ENCODE data around the gene ZNF530. TPM values are rescaled to one million over a fixed set of nuclear protein-coding genes. Genes with fewer than 3 reads are reported as not detected.

Gene ZNF530
- total and polyA plus RNA-seq, 4 donors = 1.5 to 4.7 (median 3.1) TPM

DNA sequence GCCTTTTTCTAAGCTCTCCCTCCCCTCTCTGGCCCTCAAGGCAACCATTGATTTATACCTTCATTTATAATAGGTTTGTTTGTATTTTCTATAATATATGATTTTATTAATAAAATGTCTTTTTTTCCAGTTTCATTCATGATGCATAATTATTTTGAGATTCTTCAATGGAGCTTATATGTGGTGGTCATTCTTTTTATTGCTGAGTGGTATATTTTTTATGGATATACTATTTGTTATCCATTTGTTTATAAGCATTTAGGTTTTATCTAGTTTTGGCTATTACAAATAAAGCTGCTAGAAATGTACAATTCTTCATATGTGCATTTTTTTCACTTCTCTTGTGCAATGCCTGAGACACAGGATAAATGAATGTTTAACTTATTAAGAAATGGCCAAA lies 44.0 kb downstream of the ZNF530 start:
- TF ChIP-seq, protein P1, sequence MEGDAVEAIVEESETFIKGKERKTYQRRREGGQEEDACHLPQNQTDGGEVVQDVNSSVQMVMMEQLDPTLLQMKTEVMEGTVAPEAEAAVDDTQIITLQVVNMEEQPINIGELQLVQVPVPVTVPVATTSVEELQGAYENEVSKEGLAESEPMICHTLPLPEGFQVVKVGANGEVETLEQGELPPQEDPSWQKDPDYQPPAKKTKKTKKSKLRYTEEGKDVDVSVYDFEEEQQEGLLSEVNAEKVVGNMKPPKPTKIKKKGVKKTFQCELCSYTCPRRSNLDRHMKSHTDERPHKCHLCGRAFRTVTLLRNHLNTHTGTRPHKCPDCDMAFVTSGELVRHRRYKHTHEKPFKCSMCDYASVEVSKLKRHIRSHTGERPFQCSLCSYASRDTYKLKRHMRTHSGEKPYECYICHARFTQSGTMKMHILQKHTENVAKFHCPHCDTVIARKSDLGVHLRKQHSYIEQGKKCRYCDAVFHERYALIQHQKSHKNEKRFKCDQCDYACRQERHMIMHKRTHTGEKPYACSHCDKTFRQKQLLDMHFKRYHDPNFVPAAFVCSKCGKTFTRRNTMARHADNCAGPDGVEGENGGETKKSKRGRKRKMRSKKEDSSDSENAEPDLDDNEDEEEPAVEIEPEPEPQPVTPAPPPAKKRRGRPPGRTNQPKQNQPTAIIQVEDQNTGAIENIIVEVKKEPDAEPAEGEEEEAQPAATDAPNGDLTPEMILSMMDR (IDR thresholded peaks at IDR 0.05; ENCODE audit: control extremely low read depth, extremely low read depth) = no peak
- no peak for ATAC-seq (ENCODE audit: insufficient read depth, low FRiP score)
- peaks cover 30 to 45% (median 40%) of the 10 kb centered on the region in 4 donors for H3K36me3 ChIP-seq (ENCODE audit: control insufficient read depth in 4 of 4, insufficient read depth in 4 of 4, low read length in 4 of 4)

DNA sequence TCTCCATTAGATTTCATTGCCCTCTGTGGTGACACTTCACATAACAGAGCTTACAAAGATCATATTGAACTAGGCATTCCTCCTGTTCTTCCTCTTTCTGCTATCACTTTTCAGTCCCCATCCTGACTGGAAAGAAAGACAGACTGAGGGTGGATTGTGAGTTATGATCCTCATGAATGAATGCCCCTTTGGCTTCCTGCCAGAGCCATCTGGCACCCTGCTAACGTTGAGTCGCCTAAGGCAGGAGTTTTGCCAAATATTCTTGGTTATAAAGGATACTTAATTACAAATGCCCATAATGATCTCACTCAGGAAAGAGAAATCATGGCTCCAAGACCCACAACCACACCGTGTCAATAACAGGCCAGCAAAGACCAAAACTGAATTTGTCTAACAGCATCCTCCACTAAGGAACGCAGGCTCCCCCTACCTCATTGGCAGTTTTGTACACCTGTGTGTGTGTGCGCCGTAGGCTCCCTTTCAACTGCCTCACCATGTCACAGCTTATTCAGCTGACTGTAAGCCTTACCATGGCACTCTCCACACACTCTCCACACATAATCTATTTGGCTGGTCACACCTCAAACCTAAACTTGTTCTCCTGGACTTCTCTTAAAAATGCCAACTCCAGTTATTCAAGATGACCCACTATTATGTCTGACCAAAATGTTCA lies 48.8 kb downstream of the ZNF530 start:
- Histone ChIP-seq H3K27me3 (ENCODE audit: control insufficient read depth in 3 of 3, insufficient read depth in 3 of 3, low read length in 2 of 3) (no peaks in the 10 kb centered on the region), H3K36me3 (ENCODE audit: control insufficient read depth in 4 of 4, insufficient read depth in 4 of 4, low read length in 4 of 4) (peaks cover 0 to under 1% (median under 1%) of the 10 kb centered on the region in 4 donors), H3K27ac (ENCODE audit: low read depth in 1 of 2, low read length in 1 of 2) (no peak overlapping the region), H3K9me3 (ENCODE audit: control insufficient read depth in 4 of 4, insufficient read depth in 3 of 4, low read length in 3 of 4) (peaks cover 0 to 33% (median 0%) of the 10 kb centered on the region in 4 donors), H3K9ac (ENCODE audit: insufficient read depth in 1 of 2, low read length in 2 of 2) (no peak overlapping the region), H3K4me3 (no peak overlapping the region), H3K4me1 (ENCODE audit: control insufficient read depth in 5 of 5, insufficient read depth in 5 of 5, low read length in 5 of 5) (no peaks in the 10 kb centered on the region)
- no peak for DNase-seq
- WGBS, 2 donors = 63 to 70% methylated on average over 6 of the region's 6 CpGs
- TF ChIP-seq, protein P1 (IDR thresholded peaks at IDR 0.05; ENCODE audit: control extremely low read depth, extremely low read depth) = no peak
- no peak for ATAC-seq (ENCODE audit: insufficient read depth, low FRiP score)

More for the DNA sequence above, 44.0 kb downstream of the ZNF530 start:
- DNase-seq = no peak
- Histone ChIP-seq H3K4me1 (ENCODE audit: control insufficient read depth in 5 of 5, insufficient read depth in 5 of 5, low read length in 5 of 5) (no peaks in the 10 kb centered on the region), H3K9ac (ENCODE audit: insufficient read depth in 1 of 2, low read length in 2 of 2) (no peak overlapping the region), H3K4me3 (no peak overlapping the region), H3K9me3 (ENCODE audit: control insufficient read depth in 4 of 4, insufficient read depth in 3 of 4, low read length in 3 of 4) (peaks cover 4 to 50% (median 30%) of the 10 kb centered on the region in 4 donors), H3K27me3 (ENCODE audit: control insufficient read depth in 3 of 3, insufficient read depth in 3 of 3, low read length in 2 of 3) (no peaks in the 10 kb centered on the region), H3K27ac (ENCODE audit: low read depth in 1 of 2, low read length in 1 of 2) (no peak overlapping the region)

DNA sequence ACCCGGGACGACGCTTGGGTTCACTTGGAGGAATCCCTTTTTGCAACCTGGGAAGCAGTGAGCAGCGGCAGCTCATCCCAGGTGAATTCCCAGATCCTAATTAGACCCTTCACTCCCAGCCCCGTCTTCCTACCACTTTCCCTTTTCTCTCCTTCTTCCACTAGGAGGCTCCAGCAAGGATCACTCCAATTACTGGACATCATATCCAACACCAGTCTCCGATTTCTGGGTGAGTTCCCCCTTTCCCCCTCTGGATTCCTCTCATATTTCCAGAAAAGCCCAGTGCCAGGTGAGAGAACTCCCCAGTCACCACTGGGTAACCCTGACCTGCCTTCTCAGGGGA lies 51.9 kb downstream of the ZNF530 start:
- Histone ChIP-seq H3K27ac (ENCODE audit: low read depth in 1 of 2, low read length in 1 of 2) (no peak overlapping the region), H3K4me1 (ENCODE audit: control insufficient read depth in 5 of 5, insufficient read depth in 5 of 5, low read length in 5 of 5) (no peaks in the 10 kb centered on the region), H3K9ac (ENCODE audit: insufficient read depth in 1 of 2, low read length in 2 of 2) (no peak overlapping the region), H3K9me3 (ENCODE audit: control insufficient read depth in 4 of 4, insufficient read depth in 3 of 4, low read length in 3 of 4) (peaks cover 0 to 49% (median 1%) of the 10 kb centered on the region in 4 donors), H3K36me3 (ENCODE audit: control insufficient read depth in 4 of 4, insufficient read depth in 4 of 4, low read length in 4 of 4) (no peaks in the 10 kb centered on the region), H3K4me3 (no peak overlapping the region), H3K27me3 (ENCODE audit: control insufficient read depth in 3 of 3, insufficient read depth in 3 of 3, low read length in 2 of 3) (peaks cover 0 to 4% (median 0%) of the 10 kb centered on the region in 3 donors)
- TF ChIP-seq, protein P1 (IDR thresholded peaks at IDR 0.05; ENCODE audit: control extremely low read depth, extremely low read depth) = no peak
- DNase-seq = no peak
- no peak for ATAC-seq (ENCODE audit: insufficient read depth, low FRiP score)
- 42 to 49% methylated on average over 6 of the region's 6 CpGs for WGBS, 2 donors

DNA sequence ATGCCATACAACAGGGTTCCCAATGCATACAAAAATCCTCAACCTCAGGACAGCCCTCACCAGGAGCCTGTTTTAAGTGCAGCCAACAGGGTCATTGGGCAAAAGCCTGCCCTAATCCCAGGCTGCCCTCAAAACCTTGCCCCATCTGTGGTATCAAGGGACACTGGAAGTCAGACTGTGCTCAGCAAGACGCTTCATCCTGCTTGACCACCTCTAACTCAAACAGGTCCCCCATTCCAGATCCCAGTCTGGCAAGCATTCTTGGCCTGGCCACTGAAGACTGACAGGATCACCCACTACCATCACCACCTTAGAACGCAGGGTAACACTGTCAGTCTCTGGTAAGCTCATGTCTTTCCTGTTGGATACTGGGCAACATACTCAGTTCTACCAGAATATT lies 54.0 kb downstream of the ZNF530 start:
- no peak for ATAC-seq (ENCODE audit: insufficient read depth, low FRiP score)
- Histone ChIP-seq H3K9me3 (ENCODE audit: control insufficient read depth in 4 of 4, insufficient read depth in 3 of 4, low read length in 3 of 4) (peaks cover 0 to 35% (median 1%) of the 10 kb centered on the region in 4 donors), H3K4me3 (no peak overlapping the region), H3K9ac (ENCODE audit: insufficient read depth in 1 of 2, low read length in 2 of 2) (no peak overlapping the region), H3K36me3 (ENCODE audit: control insufficient read depth in 4 of 4, insufficient read depth in 4 of 4, low read length in 4 of 4) (no peaks in the 10 kb centered on the region), H3K4me1 (ENCODE audit: control insufficient read depth in 5 of 5, insufficient read depth in 5 of 5, low read length in 5 of 5) (no peaks in the 10 kb centered on the region), H3K27me3 (ENCODE audit: control insufficient read depth in 3 of 3, insufficient read depth in 3 of 3, low read length in 2 of 3) (peaks cover 0 to 4% (median 0%) of the 10 kb centered on the region in 3 donors), H3K27ac (ENCODE audit: low read depth in 1 of 2, low read length in 1 of 2) (no peak overlapping the region)
- DNase-seq = no peak
- 82 to 100% methylated on average over 2 of the region's 2 CpGs for WGBS, 2 donors
- TF ChIP-seq, protein P1 (IDR thresholded peaks at IDR 0.05; ENCODE audit: control extremely low read depth, extremely low read depth) = no peak

Data from lung (tissue), 12 donors.